Posterior vena cava (tissue), 2 donors: Measurements from ENCODE around the gene PRKD1. TPM values are rescaled to one million over a fixed set of nuclear protein-coding genes. Genes with fewer than 3 reads are reported as not detected.
"Not testable (repeated sequence)": the region's sequence is repeated elsewhere in the genome, so short reads cannot be mapped to it uniquely, and the experiment has no call there.

Experiments used
- DNase-seq: peaks from one replicate; pipeline ENCODE4 v3.0.0-alpha.2; 2020; ENCODE audit warnings: low spot score
- intact Hi-C, 2 donors: fragments of 100-400 bp; cut with DNase I; formaldehyde crosslinking; loops; one replicate each; pipeline versions ENCODE4 v1.14.1 to v1.14.2; 2022 to 2023
- total RNA-seq, 2 donors: library from RNA; stranded (reverse); fragmentation: NEBNext Ultra II Directional; extraction: Animal tissue kit (Norgen Biotek cat#: 25700); gene quantifications; one replicate each; pipeline ENCODE4 v1.2.1, GENCODE V29; 2021
- donor health status: DM: yes; HTN: yes; CAD: no.
- donor health status: DM: yes; HTN: yes; CAD: no.

Gene PRKD1
- total RNA-seq, 2 donors from 2014 or later: 38.7 to 44.2 TPM

GRCh38 chr14:29847056-29847380 is 80.6 kb downstream of the PRKD1 start:
- no peak for DNase-seq
- intact Hi-C loops: no loop called here

GRCh38 chr14:29846339-29847055 is 81.2 kb downstream of the PRKD1 start:
- intact Hi-C loops: no loop called here
- no peak for DNase-seq

- intact Hi-C loops: no loop called here
Measured at GRCh38 chr14:29843981-29844380, 83.7 kb downstream of the PRKD1 start.

GRCh38 chr14:29842228-29842627 is 85.4 kb downstream of the PRKD1 start:
- intact Hi-C loops: no loop called here
- no peak for DNase-seq

More at GRCh38 chr14:29843981-29844380, 83.7 kb downstream of the PRKD1 start:
- DNase-seq: no peak

GRCh38 chr14:29840369-29840892 is 87.2 kb downstream of the PRKD1 start:
- intact Hi-C loops, DNase-seq: not testable (repeated sequence)

- intact Hi-C loops, DNase-seq: not testable (repeated sequence)
Measured at GRCh38 chr14:29839691-29840090, 88.0 kb downstream of the PRKD1 start.

- no peak for DNase-seq
- intact Hi-C loops: no loop called here
Measured at GRCh38 chr14:29838752-29839151, 88.9 kb downstream of the PRKD1 start.

- intact Hi-C loops: no loop called here
- DNase-seq: no peak
Measured at GRCh38 chr14:29836395-29836794, 91.3 kb downstream of the PRKD1 start.

- DNase-seq: no peak
- intact Hi-C loops: no loop called here
Measured at GRCh38 chr14:29832042-29832441, 95.6 kb downstream of the PRKD1 start.

- intact Hi-C loops: no loop called here
- DNase-seq: no peak
Measured at GRCh38 chr14:29829851-29830250, 97.8 kb downstream of the PRKD1 start.

GRCh38 chr14:29823816-29824215 is 103.8 kb downstream of the PRKD1 start:
- no peak for DNase-seq
- intact Hi-C loops: no loop called here

GRCh38 chr14:29822430-29822709 is 105.3 kb downstream of the PRKD1 start:
- no peak for DNase-seq
- intact Hi-C loops: no loop called here

- intact Hi-C loops: no loop called here
Measured at GRCh38 chr14:29821661-29822429, 105.8 kb downstream of the PRKD1 start.

GRCh38 chr14:29821242-29821641 is 106.4 kb downstream of the PRKD1 start:
- intact Hi-C loops: no loop called here
- DNase-seq: no peak

More at GRCh38 chr14:29821661-29822429, 105.8 kb downstream of the PRKD1 start:
- DNase-seq: no peak

GRCh38 chr14:29820785-29821184 is 106.9 kb downstream of the PRKD1 start:
- intact Hi-C loops: no loop called here
- no peak for DNase-seq

GRCh38 chr14:29817767-29818405 is 109.8 kb downstream of the PRKD1 start:
- no peak for DNase-seq
- intact Hi-C loops: no loop called here

GRCh38 chr14:29815016-29815674 is 112.5 kb downstream of the PRKD1 start:
- intact Hi-C loops: no loop called here
- no peak for DNase-seq

- DNase-seq: no peak
- intact Hi-C loops: no loop called here
Measured at GRCh38 chr14:29814156-29815015, 113.3 kb downstream of the PRKD1 start.

- intact Hi-C loops: no loop called here
Measured at GRCh38 chr14:29810682-29811081, 117.0 kb downstream of the PRKD1 start.

More at GRCh38 chr14:29810682-29811081, 117.0 kb downstream of the PRKD1 start:
- no peak for DNase-seq
